GM19025 (cell line): ENCODE results near the gene SAMD11.
"Not testable (repeated sequence)": the region's sequence is repeated elsewhere in the genome, so short reads cannot be mapped to it uniquely, and the experiment has no call there.

Source experiments
- ATAC-seq: cut with Tn5 transposase; IDR thresholded peaks from one replicate; pipeline ENCODE4 v1.9.1; 2021; ENCODE audit warnings: mild to moderate bottlenecking, low read depth, moderate library complexity; ENCODE audit not compliant: unreplicated experiment

Gene SAMD11

GRCh38 chr1:972726-973458 lies 49.2 kb downstream of the SAMD11 start:
- ATAC-seq: no peak

GRCh38 chr1:973459-974292 lies 50.0 kb downstream of the SAMD11 start:
- ATAC-seq: no peak

- ATAC-seq: no peak
Measured at GRCh38 chr1:974293-974640, 50.5 kb downstream of the SAMD11 start.

- no peak for ATAC-seq
Measured at GRCh38 chr1:974687-975328, 51.1 kb downstream of the SAMD11 start.

GRCh38 chr1:975365-975764 lies 51.6 kb downstream of the SAMD11 start:
- ATAC-seq: no peak

- no peak for ATAC-seq
Measured at GRCh38 chr1:975896-976683, 52.4 kb downstream of the SAMD11 start.

GRCh38 chr1:976791-977190 lies 53.1 kb downstream of the SAMD11 start:
- ATAC-seq: not testable (repeated sequence)

GRCh38 chr1:978069-978834 lies 54.5 kb downstream of the SAMD11 start:
- no peak for ATAC-seq

GRCh38 chr1:978835-979743 lies 55.4 kb downstream of the SAMD11 start:
- no peak for ATAC-seq

GRCh38 chr1:979744-980072 lies 56.0 kb downstream of the SAMD11 start:
- ATAC-seq: no peak

- ATAC-seq: no peak
Measured at GRCh38 chr1:980137-980571, 56.4 kb downstream of the SAMD11 start.

- ATAC-seq: no peak
Measured at GRCh38 chr1:980602-981395, 57.1 kb downstream of the SAMD11 start.

GRCh38 chr1:981491-981954 lies 57.8 kb downstream of the SAMD11 start:
- no peak for ATAC-seq

GRCh38 chr1:981955-982558 lies 58.3 kb downstream of the SAMD11 start, which contains the start of gene PERM1:
Gene PERM1, minus strand, starts transcription at chr1:982093. Its CDS starts 1,064 bp downstream, at chr1:981029.
- ATAC-seq: no peak

GRCh38 chr1:982765-983436 lies 59.2 kb downstream of the SAMD11 start:
- ATAC-seq: no peak

GRCh38 chr1:983798-984475 lies 60.2 kb downstream of the SAMD11 start:
- ATAC-seq: no peak

GRCh38 chr1:984476-984814 lies 60.7 kb downstream of the SAMD11 start:
- no peak for ATAC-seq
